Tibial nerve (tissue), 4 donors: Measurements from ENCODE around the gene TSHZ2. TPM values are rescaled to one million over a fixed set of nuclear protein-coding genes. Genes with fewer than 3 reads are reported as not detected.
A peak's percentile ranks its signal among the peaks of the same experiment; 100 is the strongest.
"Not testable (repeated sequence)": the region's sequence is repeated elsewhere in the genome, so short reads cannot be mapped to it uniquely, and the experiment has no call there.

Experiments
- DNase-seq, 2 donors: peaks; one replicate each; pipeline ENCODE4 v3.0.0-alpha.2; 2019; ENCODE audit warnings: low spot score in 2 of 2
- H3K27ac ChIP-seq, 4 donors: fragments of 200-600 bp; sonication (generic) in 3 of 4; one replicate each; pipeline ENCODE4 v1.5.1; 2017 to 2019; ENCODE audit warnings: mild to moderate bottlenecking in 1 of 4
- H3K27me3 ChIP-seq, 2 donors: fragments of 200-600 bp; sonication (generic) in 1 of 2; one replicate each; pipeline versions ENCODE4 v1.5.1 to v1.6.0; 2017 to 2019
- H3K36me3 ChIP-seq, 3 donors: fragments of 200-600 bp; sonication (generic); one replicate each; pipeline ENCODE4 v1.5.1; 2018 to 2019
- H3K4me1 ChIP-seq, 4 donors: fragments of 200-600 bp; sonication (generic) in 3 of 4; one replicate each; pipeline ENCODE4 v1.5.1; 2017 to 2019
- H3K4me3 ChIP-seq, 4 donors: fragments of 200-600 bp; sonication (generic) in 3 of 4; one replicate each; pipeline ENCODE4 v1.5.1; 2017 to 2019; ENCODE audit warnings: mild to moderate bottlenecking in 1 of 4, moderate library complexity in 1 of 4
- H3K9me3 ChIP-seq, 4 donors: fragments of 200-600 bp; sonication (generic) in 3 of 4; one replicate each; pipeline ENCODE4 v1.5.1; 2017 to 2019
- EP300 ChIP-seq, 2 donors: sonication (generic); formaldehyde crosslinking; IDR thresholded peaks; one replicate each; pipeline ENCODE4 v1.6.1; 2017; ENCODE audit warnings: antibody characterized with exemption in 2 of 2, mild to moderate bottlenecking in 1 of 2
- POLR2A ChIP-seq, 2 donors: fragments of 450-650 bp; IDR thresholded peaks; one replicate each; pipeline ENCODE4 v1.6.1; 2017; ENCODE audit warnings: antibody characterized with exemption in 2 of 2, mild to moderate bottlenecking in 2 of 2, moderate library complexity in 2 of 2
- WGBS, 2 donors: methylation state at CpG; one replicate each; pipeline ENCODE4 v1.1.5; 2018; 5-methylcytosine and 5-hydroxymethylcytosine counted together
- total RNA-seq, 4 donors: library from RNA; depleted of rRNA; stranded (reverse); fragments of >200 nt; gene quantifications; one replicate each; pipeline ENCODE4 v1.1.0, GENCODE V29; 2016
- TF ChIP-seq, protein P1 (sequence below), 5 experiments: fragments of 200-600 bp in 3 of 5; fragments of 450-650 bp in 2 of 5; sonication (generic) in 3 of 5; IDR thresholded peaks; one replicate each; pipeline ENCODE4 v1.5.1; 2016 to 2019; ENCODE audit warnings: antibody characterized with exemption in 5 of 5, mild to moderate bottlenecking in 3 of 5, moderate library complexity in 2 of 5

The TSHZ2 gene
- total RNA-seq, 4 donors from 2014 or later: 20.9 to 33.7 (median 25.1) TPM

DNA sequence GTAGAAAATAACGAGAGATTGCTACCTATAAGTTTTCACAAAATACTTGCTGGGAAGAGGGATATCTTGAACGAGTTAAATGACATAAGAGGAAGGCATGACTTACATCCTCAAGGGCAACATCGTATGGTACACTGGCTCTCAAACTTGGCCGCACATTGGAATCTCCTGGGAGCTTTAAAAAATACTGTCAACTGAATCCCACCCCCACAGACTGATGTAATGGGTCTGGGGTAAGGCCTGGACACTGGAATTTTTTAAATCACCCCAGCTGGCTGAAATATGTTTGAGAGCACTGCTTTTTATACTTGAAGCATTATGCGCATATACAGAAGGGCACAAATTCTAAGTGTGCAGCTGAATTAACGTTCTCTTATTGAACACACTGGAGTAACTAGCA is 8.0 kb upstream of the TSHZ2 start:
- no peaks in the 10 kb centered on the region for H3K4me1 ChIP-seq
- DNase-seq: no peak
- no peak overlapping the region for H3K4me3 ChIP-seq
- TF ChIP-seq EP300 (IDR thresholded peaks at IDR 0.05): no peak
- TF ChIP-seq, protein P1, sequence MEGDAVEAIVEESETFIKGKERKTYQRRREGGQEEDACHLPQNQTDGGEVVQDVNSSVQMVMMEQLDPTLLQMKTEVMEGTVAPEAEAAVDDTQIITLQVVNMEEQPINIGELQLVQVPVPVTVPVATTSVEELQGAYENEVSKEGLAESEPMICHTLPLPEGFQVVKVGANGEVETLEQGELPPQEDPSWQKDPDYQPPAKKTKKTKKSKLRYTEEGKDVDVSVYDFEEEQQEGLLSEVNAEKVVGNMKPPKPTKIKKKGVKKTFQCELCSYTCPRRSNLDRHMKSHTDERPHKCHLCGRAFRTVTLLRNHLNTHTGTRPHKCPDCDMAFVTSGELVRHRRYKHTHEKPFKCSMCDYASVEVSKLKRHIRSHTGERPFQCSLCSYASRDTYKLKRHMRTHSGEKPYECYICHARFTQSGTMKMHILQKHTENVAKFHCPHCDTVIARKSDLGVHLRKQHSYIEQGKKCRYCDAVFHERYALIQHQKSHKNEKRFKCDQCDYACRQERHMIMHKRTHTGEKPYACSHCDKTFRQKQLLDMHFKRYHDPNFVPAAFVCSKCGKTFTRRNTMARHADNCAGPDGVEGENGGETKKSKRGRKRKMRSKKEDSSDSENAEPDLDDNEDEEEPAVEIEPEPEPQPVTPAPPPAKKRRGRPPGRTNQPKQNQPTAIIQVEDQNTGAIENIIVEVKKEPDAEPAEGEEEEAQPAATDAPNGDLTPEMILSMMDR (IDR thresholded peaks at IDR 0.05): no peak
- TF ChIP-seq POLR2A (IDR thresholded peaks at IDR 0.05): no peak
- H3K27me3 ChIP-seq: no peaks in the 10 kb centered on the region
- H3K27ac ChIP-seq: no peak overlapping the region
- no peaks in the 10 kb centered on the region for H3K9me3 ChIP-seq
- no peaks in the 10 kb centered on the region for H3K36me3 ChIP-seq
- WGBS, 2 donors: 25 to 30% methylated on average over 6 of the region's 6 CpGs

DNA sequence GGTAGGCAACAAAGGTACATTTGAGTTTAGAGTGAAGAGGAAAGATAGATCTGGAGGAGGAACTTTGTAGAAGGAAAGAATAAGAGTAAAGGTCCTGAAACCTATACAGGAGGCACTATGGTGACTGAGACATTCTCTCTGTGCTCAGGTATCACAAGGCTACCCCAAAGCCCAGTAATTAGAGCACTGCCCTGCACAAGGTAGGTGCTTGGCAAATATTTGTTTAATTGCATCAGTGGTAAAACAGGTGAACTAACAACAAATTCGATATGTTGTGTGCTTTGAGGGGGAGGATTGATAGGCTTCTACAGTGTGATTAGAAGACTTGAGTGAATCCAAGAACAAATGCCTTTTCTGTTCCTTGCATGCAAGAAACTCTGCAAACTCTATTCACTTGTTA is 6.8 kb upstream of the TSHZ2 start:
- Histone ChIP-seq H3K4me3 (no peak overlapping the region), H3K27ac (no peak overlapping the region), H3K27me3 (no peaks in the 10 kb centered on the region), H3K9me3 (no peaks in the 10 kb centered on the region), H3K4me1 (no peaks in the 10 kb centered on the region), H3K36me3 (no peaks in the 10 kb centered on the region)
- DNase-seq: no peak
- TF ChIP-seq EP300 (IDR thresholded peaks at IDR 0.05) (no peak), POLR2A (IDR thresholded peaks at IDR 0.05) (no peak)
- TF ChIP-seq, protein P1 (IDR thresholded peaks at IDR 0.05): no peak
- WGBS, 2 donors: 48 to 50% methylated on average over 1 of the region's 1 CpG

- H3K4me3 ChIP-seq: no peak overlapping the region
- DNase-seq: no peak
- no peak overlapping the region for H3K27ac ChIP-seq
- no peaks in the 10 kb centered on the region for H3K9me3 ChIP-seq
- H3K36me3 ChIP-seq: no peaks in the 10 kb centered on the region
- no peaks in the 10 kb centered on the region for H3K4me1 ChIP-seq
- WGBS, 2 donors: 85 to 87% methylated on average over 2 of the region's 2 CpGs
- H3K27me3 ChIP-seq: no peaks in the 10 kb centered on the region
- TF ChIP-seq, protein P1 (IDR thresholded peaks at IDR 0.05): no peak
- TF ChIP-seq POLR2A (IDR thresholded peaks at IDR 0.05) (no peak), EP300 (IDR thresholded peaks at IDR 0.05) (no peak)
Measured at GRCh38 chr20:52965819-52966218, 6.3 kb upstream of the TSHZ2 start.

- H3K4me3 ChIP-seq, DNase-seq, H3K27ac ChIP-seq, H3K9me3 ChIP-seq, H3K4me1 ChIP-seq, H3K27me3 ChIP-seq, H3K36me3 ChIP-seq: not testable (repeated sequence)
Measured at GRCh38 chr20:52966543-52966942, 5.6 kb upstream of the TSHZ2 start.

DNA sequence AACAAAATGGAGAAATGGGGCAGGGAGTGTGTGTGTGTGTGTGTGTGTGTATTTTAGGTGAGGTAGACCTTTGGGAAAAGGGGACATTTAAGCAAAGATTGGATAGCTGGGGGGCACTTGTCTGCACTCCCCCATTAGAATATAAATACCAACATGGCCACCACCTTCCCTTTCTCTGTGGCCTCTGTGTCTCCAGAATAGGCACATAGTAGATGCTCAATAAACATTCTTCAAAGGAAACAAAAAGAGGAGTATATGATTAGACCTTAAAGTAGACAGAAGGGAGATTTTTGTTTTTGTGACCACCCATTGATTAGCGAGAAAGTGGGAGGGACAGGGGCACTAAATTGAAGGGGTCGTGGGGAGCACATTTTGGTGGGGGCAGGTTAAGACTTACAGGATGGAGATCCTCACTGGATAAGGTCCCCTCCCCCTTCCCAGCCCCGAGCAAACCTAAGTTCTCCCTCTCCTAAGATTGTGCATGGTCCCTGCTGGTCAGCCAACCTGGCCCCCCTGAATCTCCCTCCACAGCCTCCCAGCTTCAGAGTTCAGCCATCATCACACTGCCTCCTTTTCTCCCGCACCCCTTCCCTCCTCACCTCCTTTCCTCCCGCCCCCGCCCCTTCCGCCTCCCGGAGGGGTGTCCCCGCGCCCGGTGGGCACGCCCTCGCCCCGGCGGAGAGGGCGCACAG is 514 bp upstream of the TSHZ2 start:
- WGBS, 2 donors: 8 to 12% methylated on average over 11 to 12 of the region's 16 CpGs
- Histone ChIP-seq H3K4me3 (peak overlapping the region; percentile 41 to 65 (median 45)), H3K27ac (peak overlapping the region in 3 of 4 donors; percentile 27 to 85 (median 74)), H3K4me1 (peaks cover 0 to 30% (median 0%) of the 10 kb centered on the region in 4 donors), H3K36me3 (no peaks in the 10 kb centered on the region), H3K27me3 (peaks cover 0 to 17% of the 10 kb centered on the region in 2 donors), H3K9me3 (no peaks in the 10 kb centered on the region)
- TF ChIP-seq POLR2A (IDR thresholded peaks at IDR 0.05) (no peak), EP300 (IDR thresholded peaks at IDR 0.05) (no peak)
- TF ChIP-seq, protein P1 (IDR thresholded peaks at IDR 0.05): no peak
- DNase-seq: no peak
